ENCODE data around the gene SCN4A. TPM values are rescaled to one million over a fixed set of nuclear protein-coding genes. Genes with fewer than 3 reads are reported as not detected.

Gene SCN4A
- total RNA-seq, 1 experiment from 2014 or later, result 0.03 TPM

- ChIA-PET POLR2A (no interaction called here), CTCF (interaction anchor here (1.4 kb wide), 1 partner anchor 9 kb away, joined by 8 read pairs; no protein-coding TSS in a partner anchor)
These were observed 6.0 kb downstream of the SCN4A start for GRCh38 chr17:63966646-63967264.

GRCh38 chr17:63963123-63963522 is 9.6 kb downstream of the SCN4A start:
- no TSS peak for BruUV-seq (replicated peaks)
- no peak overlapping the region for H3K4me3 ChIP-seq (ENCODE audit: low read depth in 2 of 2, low read length in 2 of 2)
- CTCF ChIA-PET, result interaction anchor here (1.2 kb wide), 1 partner anchor 17 kb away, joined by 5 read pairs; no protein-coding TSS in a partner anchor
- DNase-seq (ENCODE audit: low read depth, low spot score) (no peak), ATAC-seq (no peak)
- TF ChIP-seq REST (IDR thresholded peaks at IDR 0.05; ENCODE audit: insufficient read depth in 1 of 2, low read depth in 2 of 2, low read length in 1 of 2) (no peak), CTCF (IDR thresholded peaks at IDR 0.05) (no peak), TCF7L2 (IDR thresholded peaks at IDR 0.05; ENCODE audit: low read depth, low read length) (no peak), SIN3A (IDR thresholded peaks at IDR 0.05; ENCODE audit: borderline replicate concordance, insufficient read depth, low read depth, low read length) (no peak), POLR2AphosphoS5 (IDR thresholded peaks at IDR 0.05; ENCODE audit: low read depth, low read length) (no peak)
- H3K27ac ChIP-seq (ENCODE audit: low read length), result no peak overlapping the region
- H3K4me1 ChIP-seq (ENCODE audit: control insufficient read depth, insufficient read depth, low read length), result no peaks in the 10 kb centered on the region
- POLR2A ChIA-PET, result no interaction called here
- no peaks in the 10 kb centered on the region for H3K27me3 ChIP-seq (ENCODE audit: control insufficient read depth, insufficient read depth, low read length)
- in situ Hi-C loops (cut with HindIII; ENCODE audit: low pct_unique_long_range_greater_than_20kb, low sequenced_read_pairs), result no loop called here
- H3K9me3 ChIP-seq (ENCODE audit: control insufficient read depth, insufficient read depth, low read depth, low read length), result no peaks in the 10 kb centered on the region
- intact Hi-C loops (cut with micrococcal nuclease; ENCODE audit: unreplicated experiment), result no loop called here
- H3K36me3 ChIP-seq (ENCODE audit: control insufficient read depth, insufficient read depth, low read length), result no peaks in the 10 kb centered on the region

More at GRCh38 chr17:63966646-63967264, 6.0 kb downstream of the SCN4A start:
- Histone ChIP-seq H3K4me1 (ENCODE audit: control insufficient read depth, insufficient read depth, low read length) (no peaks in the 10 kb centered on the region), H3K36me3 (ENCODE audit: control insufficient read depth, insufficient read depth, low read length) (no peaks in the 10 kb centered on the region), H3K9me3 (ENCODE audit: control insufficient read depth, insufficient read depth, low read depth, low read length) (no peaks in the 10 kb centered on the region), H3K4me3 (ENCODE audit: low read depth in 2 of 2, low read length in 2 of 2) (no peak overlapping the region), H3K27ac (ENCODE audit: low read length) (no peak overlapping the region), H3K27me3 (ENCODE audit: control insufficient read depth, insufficient read depth, low read length) (no peaks in the 10 kb centered on the region)
- TF ChIP-seq TCF7L2 (IDR thresholded peaks at IDR 0.05; ENCODE audit: low read depth, low read length), result no peak
- no peak for TF ChIP-seq POLR2AphosphoS5 (IDR thresholded peaks at IDR 0.05; ENCODE audit: low read depth, low read length)
- TF ChIP-seq SIN3A (IDR thresholded peaks at IDR 0.05; ENCODE audit: borderline replicate concordance, insufficient read depth, low read depth, low read length), result no peak
- TF ChIP-seq REST (IDR thresholded peaks at IDR 0.05; ENCODE audit: insufficient read depth in 1 of 2, low read depth in 2 of 2, low read length in 1 of 2), result no peak
- TF ChIP-seq CTCF (IDR thresholded peaks at IDR 0.05), result no peak
- DNase-seq (ENCODE audit: low read depth, low spot score) (no peak), ATAC-seq (no peak)
- BruUV-seq (replicated peaks), result no TSS peak
- intact Hi-C loops (cut with micrococcal nuclease; ENCODE audit: unreplicated experiment), result no loop called here
- in situ Hi-C loops (cut with HindIII; ENCODE audit: low pct_unique_long_range_greater_than_20kb, low sequenced_read_pairs), result no loop called here
